Upper lobe of right lung (tissue), 1 donor: ENCODE measurements around the gene OR5K4. TPM values are rescaled to one million over a fixed set of nuclear protein-coding genes. Genes with fewer than 3 reads are reported as not detected.
"Not testable (repeated sequence)": the region's sequence is repeated elsewhere in the genome, so short reads cannot be mapped to it uniquely, and the experiment has no call there.

Experiments used
- ATAC-seq: fragments of 200-7000 bp; cut with Tn5 transposase; one replicate; pipeline ENCODE4 v1.9.1; 2020; ENCODE audit warnings: mild to moderate bottlenecking, moderate library complexity
- DNase-seq: peaks from one replicate; pipeline ENCODE4 v3.0.0-alpha.2; 2020
- H3K27ac ChIP-seq: fragments of 200-600 bp; one replicate; pipeline ENCODE4 v1.8.0; 2022
- H3K27me3 ChIP-seq: fragments of 200-600 bp; one replicate; pipeline ENCODE4 v1.8.0; 2022; ENCODE audit warnings: mild to moderate bottlenecking
- H3K36me3 ChIP-seq: fragments of 200-600 bp; one replicate; pipeline ENCODE4 v1.8.0; 2022
- H3K4me1 ChIP-seq: fragments of 200-600 bp; one replicate; pipeline ENCODE4 v1.8.0; 2022
- H3K4me3 ChIP-seq: fragments of 200-600 bp; one replicate; pipeline ENCODE4 v1.8.0; 2022; ENCODE audit warnings: mild to moderate bottlenecking
- H3K9me3 ChIP-seq: fragments of 200-600 bp; one replicate; pipeline ENCODE4 v1.8.0; 2022
- intact Hi-C: fragments of 100-400 bp; cut with DNase I; formaldehyde crosslinking; loops from one replicate; pipeline ENCODE4 v1.11.0; 2022
- total RNA-seq: library from RNA; stranded (reverse); fragmentation: NEBNext Ultra II Directional; extraction: Animal tissue kit (Norgen Biotek cat#: 25700); gene quantifications from one replicate; pipeline ENCODE4 v1.2.1, GENCODE V29; 2021
- TF ChIP-seq, protein P1 (sequence below): fragments of 200-600 bp; IDR thresholded peaks from one replicate; pipeline ENCODE4 v1.8.0; 2022; ENCODE audit warnings: antibody characterized with exemption
- donor health status: DM: no; HTN: yes; CAD: no; lungs with severe emphysema.

The OR5K4 gene
- total RNA-seq, 1 donor from 2014 or later: not detected

DNA sequence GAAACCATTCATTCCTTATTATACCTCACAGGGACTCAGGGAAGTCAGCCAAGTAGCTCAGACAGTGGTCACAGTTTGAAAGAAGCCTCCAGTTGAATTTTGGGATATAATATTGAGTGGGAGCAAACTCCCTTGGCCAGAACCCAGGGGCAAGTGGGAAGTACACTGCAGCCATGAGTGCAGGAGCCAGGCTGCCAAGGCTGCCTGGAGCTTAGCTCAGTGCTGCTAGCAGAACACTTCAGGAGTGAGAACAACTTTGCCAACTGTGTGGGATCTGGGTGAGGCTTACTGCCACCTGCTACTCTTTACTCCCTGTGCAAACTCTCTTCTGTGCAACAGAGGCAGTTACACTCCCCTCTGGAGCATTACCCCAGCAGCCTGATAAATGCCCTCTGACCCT, 41.4 kb downstream of the OR5K4 start:
- H3K27ac ChIP-seq: no peak overlapping the region
- TF ChIP-seq, protein P1, sequence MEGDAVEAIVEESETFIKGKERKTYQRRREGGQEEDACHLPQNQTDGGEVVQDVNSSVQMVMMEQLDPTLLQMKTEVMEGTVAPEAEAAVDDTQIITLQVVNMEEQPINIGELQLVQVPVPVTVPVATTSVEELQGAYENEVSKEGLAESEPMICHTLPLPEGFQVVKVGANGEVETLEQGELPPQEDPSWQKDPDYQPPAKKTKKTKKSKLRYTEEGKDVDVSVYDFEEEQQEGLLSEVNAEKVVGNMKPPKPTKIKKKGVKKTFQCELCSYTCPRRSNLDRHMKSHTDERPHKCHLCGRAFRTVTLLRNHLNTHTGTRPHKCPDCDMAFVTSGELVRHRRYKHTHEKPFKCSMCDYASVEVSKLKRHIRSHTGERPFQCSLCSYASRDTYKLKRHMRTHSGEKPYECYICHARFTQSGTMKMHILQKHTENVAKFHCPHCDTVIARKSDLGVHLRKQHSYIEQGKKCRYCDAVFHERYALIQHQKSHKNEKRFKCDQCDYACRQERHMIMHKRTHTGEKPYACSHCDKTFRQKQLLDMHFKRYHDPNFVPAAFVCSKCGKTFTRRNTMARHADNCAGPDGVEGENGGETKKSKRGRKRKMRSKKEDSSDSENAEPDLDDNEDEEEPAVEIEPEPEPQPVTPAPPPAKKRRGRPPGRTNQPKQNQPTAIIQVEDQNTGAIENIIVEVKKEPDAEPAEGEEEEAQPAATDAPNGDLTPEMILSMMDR: no peak
- H3K27me3 ChIP-seq: no peaks in the 10 kb centered on the region
- H3K4me1 ChIP-seq: no peaks in the 10 kb centered on the region
- intact Hi-C loops: no loop called here
- H3K36me3 ChIP-seq: no peaks in the 10 kb centered on the region
- no peaks in the 10 kb centered on the region for H3K9me3 ChIP-seq
- DNase-seq (no peak), ATAC-seq (no peak)
- H3K4me3 ChIP-seq: no peak overlapping the region

- H3K36me3 ChIP-seq, H3K4me1 ChIP-seq, H3K9me3 ChIP-seq, H3K4me3 ChIP-seq, ATAC-seq, H3K27ac ChIP-seq, DNase-seq, intact Hi-C loops, H3K27me3 ChIP-seq: not testable (repeated sequence)
These were observed 42.8 kb downstream of the OR5K4 start for GRCh38 chr3:98396482-98396881.

- Histone ChIP-seq H3K27ac (no peak overlapping the region), H3K4me1 (no peaks in the 10 kb centered on the region), H3K36me3 (no peaks in the 10 kb centered on the region), H3K27me3 (no peaks in the 10 kb centered on the region), H3K9me3 (peaks cover 6% of the 10 kb centered on the region), H3K4me3 (no peak overlapping the region)
- intact Hi-C loops: no loop called here
- ATAC-seq: no peak
- TF ChIP-seq, protein P1: no peak
- no peak for DNase-seq
These were observed 44.9 kb downstream of the OR5K4 start for GRCh38 chr3:98398513-98398912.

DNA sequence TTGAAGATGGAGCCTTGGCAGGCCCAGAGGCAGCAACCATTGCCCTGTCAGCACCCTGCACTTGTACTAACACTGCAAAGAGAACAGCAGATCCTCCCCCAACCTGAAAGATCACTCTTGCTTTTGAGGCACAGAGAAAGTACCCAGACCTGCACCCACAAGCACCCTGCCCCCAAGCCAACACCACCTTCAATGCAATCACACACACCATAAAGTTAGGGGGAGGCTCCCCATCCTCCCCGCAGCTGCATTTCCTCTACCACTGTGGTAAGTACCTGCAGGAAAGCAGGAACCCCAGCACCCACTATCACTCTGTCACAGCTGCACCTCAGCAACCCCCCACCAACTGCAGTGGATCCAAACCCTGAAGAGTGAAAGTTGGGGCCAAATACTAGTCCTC, 48.9 kb downstream of the OR5K4 start:
- H3K27me3 ChIP-seq: no peaks in the 10 kb centered on the region
- no peak overlapping the region for H3K4me3 ChIP-seq
- intact Hi-C loops: no loop called here
- peaks cover 15% of the 10 kb centered on the region for H3K9me3 ChIP-seq
- DNase-seq: no peak
- H3K4me1 ChIP-seq: no peaks in the 10 kb centered on the region
- TF ChIP-seq, protein P1: no peak
- H3K36me3 ChIP-seq: no peaks in the 10 kb centered on the region
- ATAC-seq: no peak
- no peak overlapping the region for H3K27ac ChIP-seq

GRCh38 chr3:98404010-98404409, 50.4 kb downstream of the OR5K4 start:
- ATAC-seq (no peak), DNase-seq (no peak)
- Histone ChIP-seq H3K36me3 (no peaks in the 10 kb centered on the region), H3K27me3 (no peaks in the 10 kb centered on the region), H3K4me1 (no peaks in the 10 kb centered on the region), H3K4me3 (no peak overlapping the region), H3K27ac (no peak overlapping the region), H3K9me3 (peaks cover 15% of the 10 kb centered on the region)
- TF ChIP-seq, protein P1: no peak
- intact Hi-C loops: no loop called here

Other genes starting within 250 kb of the OR5K4 start
- not detected for gene OR5H1, start 223.1 kb upstream of the OR5K4 start, total RNA-seq
- gene OR5H14, start 206.4 kb upstream of the OR5K4 start, total RNA-seq: not detected
- gene OR5H15, start 187.2 kb upstream of the OR5K4 start, total RNA-seq: not detected
- gene OR5H6, start 89.6 kb upstream of the OR5K4 start, total RNA-seq: not detected
- gene OR5H2, start 71.3 kb upstream of the OR5K4 start, total RNA-seq: not detected
- gene OR5K3, start 36.8 kb downstream of the OR5K4 start, total RNA-seq: not detected
- gene OR5K1, start 109.3 kb downstream of the OR5K4 start, total RNA-seq: not detected
- gene OR5K2, start 143.8 kb downstream of the OR5K4 start, total RNA-seq: not detected
- 90.9 TPM for gene CLDND1, start 169.0 kb downstream of the OR5K4 start, total RNA-seq
- gene GPR15, start 178.1 kb downstream of the OR5K4 start, total RNA-seq: 2.5 TPM
- 15.8 TPM for gene CPOX, start 239.8 kb downstream of the OR5K4 start, total RNA-seq